ENCODE data around the gene HNRNPC. TPM values are rescaled to one million over a fixed set of nuclear protein-coding genes. Genes with fewer than 3 reads are reported as not detected.
A peak's percentile ranks its signal among the peaks of the same experiment; 100 is the strongest.

Gene HNRNPC
- total and polyA plus RNA-seq, 10 of the 15 experiments (the other 5 are each of a cell fraction or from before 2014, with no cell fraction given) = 679 to 1,492 (median 1,262) TPM

GRCh38 chr14:21309238-21309636, 40.0 kb upstream of the HNRNPC start:
- Histone ChIP-seq H2AFZ (ENCODE audit: control insufficient read depth, low read depth, low read length) (peak overlapping the region; percentile 89), H3K36me3 (ENCODE audit: control insufficient read depth in 2 of 2, insufficient read depth in 2 of 2, low read length in 1 of 2) (no peaks in the 10 kb centered on the region), H3K27me3 (replicated peaks in 1 of 2; ENCODE audit: control insufficient read depth in 2 of 2, insufficient read depth in 2 of 2, low read length in 1 of 2) (no peaks in the 10 kb centered on the region), H3K79me2 (ENCODE audit: control insufficient read depth, insufficient read depth, low read length) (no peaks in the 10 kb centered on the region), H3K9me3 (replicated peaks; ENCODE audit: control insufficient read depth, insufficient read depth, low read length) (no peaks in the 10 kb centered on the region), H3K4me2 (ENCODE audit: control insufficient read depth, insufficient read depth) (peak overlapping the region; percentile 78), H3K27ac (ENCODE audit: control insufficient read depth, insufficient read depth) (peak overlapping the region; percentile 79), H4K20me1 (ENCODE audit: control insufficient read depth, insufficient read depth) (no peaks in the 10 kb centered on the region), H3K4me1 (ENCODE audit: control insufficient read depth, insufficient read depth, low read length) (peaks cover 15% of the 10 kb centered on the region), H3K4me3 (peak overlapping the region; percentile 36), H3K9ac (ENCODE audit: control insufficient read depth, insufficient read depth, low read length) (peak overlapping the region; percentile 45)
- TF ChIP-seq ZBTB40 (IDR thresholded peaks at IDR 0.05; ENCODE audit: borderline replicate concordance) (0 out of 2 replicates have a peak, but pooled peaks have one; percentile 36), NKRF (conservative IDR thresholded peaks at IDR 0.05) (0 out of 2 replicates have a peak, but pooled peaks have one; percentile 13), MLLT1 (IDR thresholded peaks at IDR 0.05) (peak; percentile 82; the same call in 1 of the 2 replicates), ATF7 (IDR thresholded peaks at IDR 0.05; ENCODE audit: low read depth) (no peak)
- POLR2A ChIA-PET = interaction anchor here (0.6 to 1.4 kb wide), 4 partner anchors 41 to 52 kb away, joined by 3 to 4 read pairs (median 3); no protein-coding TSS in a partner anchor
- in situ Hi-C loops (cut with MboI) (no loop called here), intact Hi-C loops (cut with micrococcal nuclease; ENCODE audit: unreplicated experiment) (no loop called here)
- CTCF ChIA-PET = interaction anchor here (0.6 to 1.0 kb wide), 4 partner anchors 11 to 147 kb away, joined by 3 to 4 read pairs (median 3); partner anchors contain the start of gene CHD8
- ATAC-seq = peak; percentile 19
- RAD21 ChIA-PET (ENCODE audit: unreplicated experiment) = interaction anchor here (0.5 to 2.8 kb wide), 8 partner anchors 8 to 217 kb away, joined by 3 to 18 read pairs (median 4); partner anchors contain the start of gene SALL2
- peak; percentile 7 for FAIRE-seq
- SMC1A ChIA-PET (ENCODE audit: uncharacterized antibody, unreplicated experiment) = interaction anchor here (0.6 to 1.9 kb wide), 11 partner anchors 8 to 117 kb away, joined by 3 to 7 read pairs (median 4); no protein-coding TSS in a partner anchor
- WGBS (ENCODE audit: insufficient coverage, insufficient replicate concordance, low lambda C conversion rate, missing lambda C conversion rate) = 56% methylated on average over 8 of the region's 8 CpGs
- BruUV-seq (replicated peaks) = TSS peak; percentile 77
- no peak for DNase-seq (ENCODE audit: low read depth, low spot score)

Data from GM12878 (cell line).